ENCODE results near the gene TNIP1.

Gene TNIP1

DNA sequence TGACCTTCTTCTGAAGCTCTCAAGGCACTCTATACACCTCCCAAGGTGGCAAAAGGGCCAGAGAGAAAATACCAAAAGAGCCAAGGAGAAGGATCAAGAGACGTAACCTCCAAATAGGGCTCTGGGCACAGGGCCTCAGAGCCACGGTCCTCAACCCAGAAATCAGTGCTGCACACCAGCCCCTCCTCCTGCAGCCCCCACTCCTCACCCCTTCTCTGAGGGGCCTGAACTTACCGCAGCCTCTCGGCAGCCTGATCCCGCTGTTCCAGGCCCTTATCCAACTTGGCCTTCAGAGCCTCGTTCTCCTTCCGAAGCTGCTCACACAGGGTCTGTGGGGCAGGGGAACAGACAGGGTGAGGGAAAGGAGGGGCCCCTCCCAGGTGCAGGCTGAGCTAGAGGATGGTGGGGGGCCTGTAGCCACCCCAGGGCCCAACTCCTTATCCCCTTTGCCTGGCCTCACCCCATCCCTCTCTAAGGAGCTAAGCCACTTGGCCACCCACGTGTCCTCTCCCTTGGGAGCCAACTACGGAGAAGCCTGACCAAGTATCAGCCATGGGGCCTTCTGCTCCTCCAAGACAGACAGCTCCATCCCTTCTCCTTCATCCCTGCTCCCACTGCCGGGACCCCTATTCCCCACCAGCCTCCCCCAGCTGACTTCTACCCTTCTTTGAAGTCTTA lies 28.8 kb downstream of the TNIP1 start:
- no peaks in the 10 kb centered on the region for H3K4me1 ChIP-seq
- no peak for DNase-seq
- H3K4me3 ChIP-seq (ENCODE audit: low read depth, low read length) = no peak overlapping the region
- H3K9me3 ChIP-seq = no peaks in the 10 kb centered on the region
- H3K36me3 ChIP-seq = peaks cover 23% of the 10 kb centered on the region
- H3K27me3 ChIP-seq = no peaks in the 10 kb centered on the region
- TF ChIP-seq, protein P1, sequence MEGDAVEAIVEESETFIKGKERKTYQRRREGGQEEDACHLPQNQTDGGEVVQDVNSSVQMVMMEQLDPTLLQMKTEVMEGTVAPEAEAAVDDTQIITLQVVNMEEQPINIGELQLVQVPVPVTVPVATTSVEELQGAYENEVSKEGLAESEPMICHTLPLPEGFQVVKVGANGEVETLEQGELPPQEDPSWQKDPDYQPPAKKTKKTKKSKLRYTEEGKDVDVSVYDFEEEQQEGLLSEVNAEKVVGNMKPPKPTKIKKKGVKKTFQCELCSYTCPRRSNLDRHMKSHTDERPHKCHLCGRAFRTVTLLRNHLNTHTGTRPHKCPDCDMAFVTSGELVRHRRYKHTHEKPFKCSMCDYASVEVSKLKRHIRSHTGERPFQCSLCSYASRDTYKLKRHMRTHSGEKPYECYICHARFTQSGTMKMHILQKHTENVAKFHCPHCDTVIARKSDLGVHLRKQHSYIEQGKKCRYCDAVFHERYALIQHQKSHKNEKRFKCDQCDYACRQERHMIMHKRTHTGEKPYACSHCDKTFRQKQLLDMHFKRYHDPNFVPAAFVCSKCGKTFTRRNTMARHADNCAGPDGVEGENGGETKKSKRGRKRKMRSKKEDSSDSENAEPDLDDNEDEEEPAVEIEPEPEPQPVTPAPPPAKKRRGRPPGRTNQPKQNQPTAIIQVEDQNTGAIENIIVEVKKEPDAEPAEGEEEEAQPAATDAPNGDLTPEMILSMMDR (IDR thresholded peaks at IDR 0.05; ENCODE audit: low read depth, low read length) = no peak

DNA sequence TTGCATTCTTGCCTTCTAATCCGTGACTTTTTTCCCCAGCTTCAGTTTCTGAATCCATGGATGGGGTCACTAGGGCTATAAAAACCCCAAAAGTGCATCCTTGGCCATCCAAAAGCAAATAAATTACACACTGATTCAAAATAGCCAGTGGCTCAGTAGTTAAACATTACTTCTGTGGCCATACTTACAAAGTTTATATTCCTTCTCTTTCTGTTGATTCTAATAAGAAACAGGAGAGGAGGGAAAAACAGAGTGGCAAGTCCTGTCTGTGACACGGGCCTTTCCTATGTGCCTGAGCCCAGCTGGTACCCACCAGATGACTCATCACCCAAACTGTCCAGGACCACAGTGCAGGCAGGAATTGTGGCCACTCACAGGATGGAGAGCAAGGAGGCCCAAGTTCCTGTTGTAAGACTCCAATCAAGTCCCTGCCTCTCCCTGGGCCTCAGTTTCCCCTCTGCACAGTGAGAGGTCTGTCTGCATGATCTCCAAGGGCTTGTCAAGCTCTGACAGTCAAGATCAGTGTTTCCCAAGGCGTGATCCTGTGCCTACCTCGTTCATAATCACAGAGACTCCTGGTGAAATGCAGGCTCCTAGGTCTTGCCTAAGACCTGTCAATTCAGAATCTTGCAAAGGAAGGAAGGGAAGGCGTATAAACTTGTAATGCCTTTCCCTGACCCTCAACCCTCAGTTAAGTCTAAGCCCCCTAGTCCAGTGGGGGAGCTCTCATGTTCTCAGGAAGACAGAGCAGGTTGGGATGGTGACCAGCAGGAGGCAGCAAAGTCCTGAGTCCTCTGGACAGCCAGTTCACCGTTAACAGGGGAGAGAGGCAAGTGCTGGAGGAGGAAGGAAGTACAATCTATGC lies 29.5 kb downstream of the TNIP1 start:
- peaks cover 20% of the 10 kb centered on the region for H3K36me3 ChIP-seq
- no peak overlapping the region for H3K4me3 ChIP-seq (ENCODE audit: low read depth, low read length)
- H3K27me3 ChIP-seq = no peaks in the 10 kb centered on the region
- H3K9me3 ChIP-seq = no peaks in the 10 kb centered on the region
- TF ChIP-seq, protein P1 (IDR thresholded peaks at IDR 0.05; ENCODE audit: low read depth, low read length) = peak; percentile 93
- peak; percentile 81 for DNase-seq
- no peaks in the 10 kb centered on the region for H3K4me1 ChIP-seq

DNA sequence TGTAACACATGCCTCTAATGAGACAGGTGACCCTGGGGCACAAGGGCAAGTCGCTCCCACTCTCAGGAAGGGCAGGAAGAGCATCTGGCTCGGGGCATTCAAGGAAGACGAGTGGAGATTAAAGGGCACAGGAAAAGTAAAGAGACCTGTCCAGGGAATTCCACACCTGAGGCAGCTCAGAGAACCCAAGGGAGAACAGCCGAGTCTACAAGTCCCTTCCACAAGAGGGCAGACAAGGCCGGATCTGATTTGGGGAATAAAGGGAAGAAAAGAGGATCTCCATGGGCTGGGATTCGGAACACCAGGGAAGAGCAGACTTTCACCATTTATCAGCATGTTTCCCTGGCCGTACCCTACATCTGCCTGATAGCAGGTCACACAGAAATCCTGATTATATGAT lies 32.3 kb downstream of the TNIP1 start:
- no peaks in the 10 kb centered on the region for H3K27me3 ChIP-seq
- TF ChIP-seq, protein P1 (IDR thresholded peaks at IDR 0.05; ENCODE audit: low read depth, low read length) = peak; percentile 34
- DNase-seq = no peak

DNA sequence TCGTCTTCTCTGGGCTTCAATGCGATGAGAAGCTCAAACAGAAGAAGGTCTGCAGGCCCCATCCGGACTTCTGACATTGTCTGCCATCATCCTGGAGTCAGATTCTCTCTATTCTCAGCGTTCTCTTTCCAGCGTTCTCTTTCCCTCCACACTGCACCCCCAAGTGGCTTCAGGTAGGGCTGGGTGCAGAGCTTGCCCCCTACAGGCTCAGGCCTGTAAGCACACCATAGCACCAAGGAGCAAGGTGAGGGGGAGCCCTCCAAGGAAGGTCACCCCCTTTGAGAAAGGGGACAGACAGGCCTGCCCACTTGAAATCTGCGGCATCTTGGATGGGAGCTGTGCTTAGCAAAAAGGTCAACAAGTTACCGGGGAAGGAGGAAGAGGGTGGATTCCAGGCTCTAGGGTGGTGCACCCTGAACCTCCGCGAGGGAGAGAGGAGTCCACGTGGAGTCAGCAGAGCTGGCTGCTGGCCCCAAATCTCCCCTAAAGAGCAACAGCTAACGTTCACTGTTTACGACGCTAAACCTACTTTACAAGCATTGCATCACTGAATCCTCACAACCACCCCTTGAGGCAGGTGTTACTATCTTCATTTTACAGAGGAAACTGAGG lies 32.9 kb downstream of the TNIP1 start:
- H3K36me3 ChIP-seq = peaks cover 25% of the 10 kb centered on the region
- DNase-seq = peak; percentile 23
- TF ChIP-seq, protein P1 (IDR thresholded peaks at IDR 0.05; ENCODE audit: low read depth, low read length) = peak; percentile 86
- no peak overlapping the region for H3K4me3 ChIP-seq (ENCODE audit: low read depth, low read length)
- no peaks in the 10 kb centered on the region for H3K4me1 ChIP-seq
- H3K9me3 ChIP-seq = no peaks in the 10 kb centered on the region
- H3K27me3 ChIP-seq = no peaks in the 10 kb centered on the region

More for the DNA sequence above, 32.3 kb downstream of the TNIP1 start:
- Histone ChIP-seq H3K4me1 (no peaks in the 10 kb centered on the region), H3K9me3 (no peaks in the 10 kb centered on the region), H3K4me3 (ENCODE audit: low read depth, low read length) (no peak overlapping the region), H3K36me3 (peaks cover 25% of the 10 kb centered on the region)

DNA sequence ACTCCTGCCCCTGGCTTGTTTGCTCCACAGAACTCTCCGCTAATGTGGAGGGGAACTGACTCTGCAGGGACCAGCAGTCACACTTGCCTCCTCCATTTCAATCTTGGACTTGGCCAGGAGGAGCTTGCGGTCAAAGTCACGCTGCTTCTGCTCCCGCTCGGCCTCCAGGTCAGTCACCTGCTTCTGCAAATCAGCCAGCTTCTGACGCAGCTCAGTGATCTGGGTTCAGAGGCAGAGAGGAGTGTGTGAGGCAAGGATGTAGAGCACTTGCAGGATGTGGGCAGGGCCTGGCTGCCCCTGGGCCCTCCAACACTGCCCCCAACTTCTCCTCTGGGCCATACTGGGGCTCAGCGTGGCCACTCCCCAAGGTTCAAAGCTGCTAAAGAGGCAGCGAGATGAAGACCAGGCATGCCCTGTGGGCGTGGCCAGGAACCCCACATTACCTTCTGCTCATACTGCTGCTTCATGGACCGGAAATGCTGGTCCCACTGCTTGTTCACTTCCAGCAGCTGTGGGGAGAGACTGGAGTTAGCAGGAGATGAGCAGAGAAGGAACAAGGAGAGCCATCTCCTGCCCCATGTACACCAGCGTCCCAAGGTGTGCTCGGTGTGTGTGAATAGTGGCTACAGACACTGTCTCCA lies 38.3 kb downstream of the TNIP1 start:
- TF ChIP-seq, protein P1 (IDR thresholded peaks at IDR 0.05; ENCODE audit: low read depth, low read length) = no peak
- no peak overlapping the region for H3K4me3 ChIP-seq (ENCODE audit: low read depth, low read length)

More for the DNA sequence above, 38.3 kb downstream of the TNIP1 start:
- Histone ChIP-seq H3K4me1 (no peaks in the 10 kb centered on the region), H3K27me3 (no peaks in the 10 kb centered on the region), H3K36me3 (peaks cover 17% of the 10 kb centered on the region), H3K9me3 (no peaks in the 10 kb centered on the region)
- DNase-seq = no peak
